Embryonic facial prominence (tissue), 1 donor: Measurements from ENCODE around the gene UNC5C.

Experiments used
- DNase-seq: peaks from one replicate; pipeline ENCODE4 v3.0.0-alpha.2; 2016; ENCODE audit errors: extremely low spot score

UNC5C gene

GRCh38 chr4:95267081-95267480 lies 281.7 kb downstream of the UNC5C start:
- no peak for DNase-seq

DNA sequence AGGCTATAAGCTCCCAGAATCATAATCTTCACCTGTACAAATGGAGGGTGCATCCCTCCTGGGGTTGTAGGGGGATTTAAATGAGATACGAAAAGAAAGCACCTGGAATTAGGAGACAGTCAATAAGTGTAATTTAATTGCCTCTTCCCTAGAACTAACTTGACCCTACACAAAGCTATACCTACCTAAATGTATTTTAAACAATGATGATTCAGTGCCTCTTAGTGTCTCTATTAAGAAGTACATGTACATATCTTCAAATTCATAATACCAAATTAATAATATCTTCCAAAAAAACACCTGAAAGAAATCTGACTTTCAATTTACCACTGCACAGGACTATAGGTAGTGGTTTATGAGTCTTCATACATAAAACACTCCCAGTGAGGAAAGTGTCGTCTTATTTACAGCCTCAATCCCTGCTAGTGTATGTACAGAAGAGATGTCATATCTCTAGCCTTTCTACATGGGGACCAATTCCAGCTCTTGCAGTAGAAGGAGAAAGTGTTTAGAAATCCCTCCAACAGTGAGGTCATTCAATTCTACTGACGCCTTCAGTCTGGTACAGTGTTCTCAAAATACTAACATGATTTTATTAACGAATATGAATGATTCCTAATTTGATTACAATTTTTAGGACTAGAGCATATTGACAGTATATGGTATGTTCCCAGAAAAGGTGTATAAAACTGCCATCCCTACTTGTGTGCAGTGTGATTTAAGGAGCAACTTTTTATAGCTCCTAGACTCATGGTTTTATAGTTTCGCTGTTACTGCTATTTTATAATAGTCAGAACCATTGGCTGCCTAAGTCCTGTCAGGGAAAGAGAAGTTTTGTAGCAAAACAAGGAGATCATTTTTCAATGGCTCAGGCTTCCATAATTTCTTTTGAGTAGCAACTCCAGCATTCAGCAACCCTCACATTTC lies 282.7 kb downstream of the UNC5C start:
- DNase-seq: no peak

GRCh38 chr4:95264843-95265242 lies 283.9 kb downstream of the UNC5C start:
- DNase-seq: no peak

DNA sequence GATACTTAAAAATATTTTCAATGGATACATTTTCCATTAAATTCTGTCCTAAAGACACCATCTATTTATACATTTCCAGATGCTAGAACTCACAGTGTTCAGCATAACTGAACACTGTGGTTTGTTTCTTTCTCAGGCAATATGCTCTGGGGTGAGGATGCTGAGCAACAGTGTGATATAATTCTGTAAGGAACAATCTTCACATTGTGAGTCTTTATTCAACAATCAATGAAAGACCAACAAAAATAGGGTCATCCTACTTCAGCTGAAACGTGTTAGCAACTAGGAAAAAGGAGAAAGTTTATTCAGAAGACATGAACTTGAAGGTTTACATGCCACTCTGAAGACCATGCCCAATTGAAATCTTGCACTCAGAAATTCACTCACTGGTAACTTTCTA lies 284.8 kb downstream of the UNC5C start:
- no peak for DNase-seq

- no peak for DNase-seq
Measured at GRCh38 chr4:95263391-95263790, 285.4 kb downstream of the UNC5C start.

DNA sequence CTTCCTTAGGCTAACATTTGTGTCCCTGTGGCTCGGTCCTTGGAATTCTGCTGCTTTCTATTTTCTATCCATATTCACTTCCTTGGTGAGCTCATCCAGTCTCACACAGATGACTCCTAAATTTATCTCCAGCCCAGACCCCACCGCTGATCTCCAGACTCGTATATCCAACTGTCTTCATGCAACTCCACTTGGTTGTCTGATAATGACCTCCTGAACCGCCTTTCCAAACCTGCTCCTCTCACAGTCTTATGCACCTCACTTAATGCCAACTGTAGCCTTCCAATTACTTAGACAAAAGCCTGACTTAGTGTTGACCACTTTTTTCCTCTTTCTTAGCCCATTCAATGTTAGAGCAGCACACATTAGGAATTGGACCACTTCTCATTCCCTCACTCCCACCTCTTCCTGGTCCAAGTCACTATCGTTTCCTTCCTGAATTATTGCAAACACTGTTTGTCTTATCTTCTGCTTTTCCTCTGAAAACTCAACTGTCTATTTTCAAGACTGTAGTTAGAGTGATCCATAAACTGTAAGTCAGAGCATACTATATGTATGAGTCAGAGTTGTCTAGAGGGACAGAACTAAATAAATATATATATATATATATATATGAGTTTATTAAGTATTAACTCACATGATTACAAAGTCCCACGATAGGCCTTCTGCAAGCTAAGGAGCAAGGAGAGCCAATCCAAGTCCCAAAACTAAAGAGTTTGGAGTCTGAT lies 292.5 kb downstream of the UNC5C start:
- no peak for DNase-seq

DNA sequence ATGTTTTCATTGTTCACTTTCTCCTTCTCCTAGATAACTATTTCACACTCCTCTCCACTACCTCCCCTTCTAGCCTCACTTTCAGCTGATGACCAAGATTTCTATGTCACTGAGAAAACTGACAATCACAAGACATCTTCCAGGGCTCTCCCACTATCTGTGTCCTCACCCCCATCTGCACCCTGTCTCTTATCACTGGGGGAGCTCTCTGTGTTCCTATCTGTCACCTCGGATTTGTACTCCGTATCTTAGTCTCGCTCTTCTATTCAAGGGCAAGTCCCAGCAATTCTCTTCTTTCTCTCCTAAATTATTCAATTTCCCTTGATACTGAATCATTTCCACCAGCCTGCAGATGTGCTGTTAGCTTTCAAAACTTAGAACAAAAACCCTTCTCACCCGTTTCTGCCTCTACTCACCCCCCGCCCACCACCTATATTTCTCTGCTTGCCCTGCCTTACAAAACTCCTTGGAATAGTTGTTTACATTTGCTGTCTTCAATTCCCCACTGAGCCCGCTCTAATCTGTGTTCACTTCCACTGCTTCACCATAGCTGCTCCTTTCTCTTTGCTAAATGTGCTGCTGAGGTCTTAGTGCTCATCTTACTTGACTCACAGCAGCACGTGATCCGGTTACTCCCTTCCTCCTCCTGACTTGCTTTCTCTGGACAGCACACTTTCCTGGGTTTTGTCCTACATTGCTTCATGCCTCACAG lies 293.2 kb downstream of the UNC5C start:
- DNase-seq: no peak

GRCh38 chr4:95251568-95251967 lies 297.2 kb downstream of the UNC5C start:
- DNase-seq: no peak

DNA sequence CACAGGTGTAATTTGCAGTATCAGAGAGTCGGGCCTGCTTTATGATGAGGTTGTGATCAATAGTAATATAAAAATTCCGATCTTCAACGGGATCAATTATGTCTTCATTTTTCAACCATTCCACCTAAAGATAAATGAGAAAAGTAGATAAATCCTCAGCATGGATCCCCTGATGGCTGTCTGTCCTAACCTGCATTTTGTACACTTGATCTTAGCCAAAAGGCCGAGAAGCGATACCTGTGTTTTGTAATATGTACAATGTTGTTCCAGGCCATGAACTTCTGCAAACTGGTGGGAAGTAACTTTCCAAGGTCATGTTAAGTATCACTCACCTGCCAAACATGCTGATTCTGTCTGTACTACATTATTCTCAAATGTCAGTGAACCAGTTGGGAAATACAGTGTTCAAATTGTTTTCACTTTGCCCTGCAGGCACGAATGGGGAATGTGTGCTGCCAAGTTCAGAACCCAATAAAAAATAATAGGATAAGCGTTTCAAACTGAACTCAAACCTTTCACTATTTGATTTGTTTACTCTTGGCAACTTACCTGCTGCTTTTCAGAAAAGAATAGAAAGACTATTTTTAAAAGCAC lies 298.1 kb downstream of the UNC5C start:
- no peak for DNase-seq

DNA sequence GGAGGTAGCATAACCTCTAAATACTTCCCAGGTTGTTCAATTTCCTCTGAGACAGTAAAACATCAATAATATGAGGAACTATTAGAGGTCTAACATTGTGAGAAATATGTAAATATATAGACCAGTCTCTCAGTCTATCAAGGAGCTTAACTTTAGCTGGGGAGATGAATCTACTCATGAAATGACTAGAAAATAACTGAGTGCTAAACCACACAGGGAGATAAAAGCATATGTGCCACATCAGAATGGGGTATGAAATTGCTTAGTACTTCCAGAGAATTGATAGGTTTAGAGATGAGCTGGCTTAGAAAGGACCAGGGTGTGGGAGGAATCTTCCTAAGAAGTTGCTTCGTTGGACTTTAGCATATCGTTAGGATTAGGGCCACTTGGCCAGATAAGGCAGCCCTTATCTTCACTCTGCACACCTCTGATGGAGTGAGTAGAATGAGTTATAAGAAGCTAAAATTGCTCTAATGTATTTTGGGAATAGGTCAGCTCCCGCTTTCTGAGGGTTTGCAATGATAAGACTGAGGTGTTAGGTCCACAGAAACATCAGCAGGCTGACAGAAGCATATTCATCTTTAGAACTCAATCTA lies 299.2 kb downstream of the UNC5C start:
- DNase-seq: no peak

DNA sequence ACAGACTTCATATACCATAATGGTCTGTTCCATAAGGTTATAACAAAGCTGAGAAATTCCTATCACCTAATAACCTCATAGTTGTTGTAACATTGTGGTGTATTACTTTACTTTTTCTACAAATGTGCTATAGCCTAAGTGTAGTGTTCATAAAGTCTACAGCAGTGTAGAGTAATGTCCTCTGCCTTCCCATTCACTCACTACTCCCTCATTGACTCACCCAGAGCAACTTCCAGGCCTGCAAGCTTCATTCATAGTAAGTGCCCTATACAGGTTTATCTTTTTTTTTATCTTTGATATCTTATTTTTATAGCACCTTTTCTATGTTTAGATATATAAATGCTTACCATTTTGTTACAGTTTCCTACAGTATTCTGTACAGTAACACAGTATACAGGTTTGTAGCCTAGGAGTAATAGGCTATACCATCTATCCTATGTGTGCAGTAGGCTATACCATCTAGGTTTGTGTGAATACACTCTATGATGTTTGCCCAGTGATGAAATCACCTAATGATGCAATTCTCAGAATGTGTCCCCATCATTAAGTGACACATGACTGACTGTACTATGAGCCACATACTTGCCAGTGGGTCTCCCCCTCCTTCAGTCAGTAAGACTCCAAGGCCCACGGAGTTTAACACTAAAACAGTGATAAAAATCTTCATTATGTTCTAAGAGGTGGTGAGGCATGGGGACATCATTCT lies 299.9 kb downstream of the UNC5C start:
- no peak for DNase-seq

DNA sequence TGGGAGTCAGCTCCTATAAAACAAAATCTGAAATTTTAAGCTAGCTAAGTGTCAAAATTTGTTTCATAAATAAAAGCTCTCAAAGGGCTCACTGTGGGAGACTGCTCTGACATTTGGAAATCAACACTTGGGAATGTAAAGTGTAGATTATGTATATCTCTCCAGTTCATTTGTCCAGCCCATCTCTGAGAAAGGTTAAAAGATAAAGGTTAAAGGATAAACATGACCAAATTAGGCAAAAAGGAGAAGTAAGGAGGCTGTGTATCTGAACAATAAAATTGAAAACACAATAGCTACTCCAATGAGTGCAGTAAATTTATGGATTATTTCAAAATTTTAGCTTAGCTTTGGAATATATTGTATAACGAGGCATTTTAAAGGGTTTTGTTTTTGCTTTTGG lies 304.9 kb downstream of the UNC5C start:
- DNase-seq: no peak

GRCh38 chr4:95238554-95238953 lies 310.2 kb downstream of the UNC5C start:
- no peak for DNase-seq

DNA sequence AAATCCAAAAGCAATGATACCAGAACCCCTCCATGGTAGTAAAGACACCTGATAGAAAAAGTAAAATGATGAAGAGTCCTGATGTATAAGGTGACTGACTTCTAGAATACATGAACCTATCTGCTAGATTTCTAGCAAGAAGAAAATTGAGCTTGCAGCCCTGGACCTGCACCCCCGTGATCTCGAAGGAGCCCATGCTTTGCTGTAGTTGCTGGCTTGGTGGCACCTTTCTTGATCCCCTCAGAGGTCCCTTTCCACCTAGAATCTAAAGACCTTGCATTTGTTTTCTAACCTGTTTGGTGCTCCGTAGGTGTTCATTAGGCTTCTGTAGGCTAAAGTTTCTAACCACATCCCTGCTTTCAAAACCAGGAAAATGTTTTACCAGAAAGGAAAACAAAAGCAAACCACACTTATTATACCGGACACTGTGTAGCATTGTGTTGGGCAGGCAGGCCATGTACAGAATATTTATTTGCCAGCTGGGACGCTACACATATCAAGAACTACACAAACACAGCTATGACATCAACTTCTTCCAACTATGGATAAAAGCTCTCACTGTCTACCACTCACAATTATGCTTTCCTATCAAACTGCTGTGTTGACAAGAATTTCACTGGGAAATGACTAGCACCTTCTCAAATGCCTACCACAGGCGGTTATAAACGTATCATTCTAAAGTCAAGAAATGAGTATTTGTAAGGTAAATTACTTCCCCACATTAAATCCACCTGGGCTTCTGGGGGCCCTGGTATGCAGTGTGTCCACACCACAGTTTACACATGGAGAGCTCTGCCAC lies 316.2 kb downstream of the UNC5C start:
- no peak for DNase-seq

- no peak for DNase-seq
Measured at GRCh38 chr4:95231681-95232080, 317.1 kb downstream of the UNC5C start.

DNA sequence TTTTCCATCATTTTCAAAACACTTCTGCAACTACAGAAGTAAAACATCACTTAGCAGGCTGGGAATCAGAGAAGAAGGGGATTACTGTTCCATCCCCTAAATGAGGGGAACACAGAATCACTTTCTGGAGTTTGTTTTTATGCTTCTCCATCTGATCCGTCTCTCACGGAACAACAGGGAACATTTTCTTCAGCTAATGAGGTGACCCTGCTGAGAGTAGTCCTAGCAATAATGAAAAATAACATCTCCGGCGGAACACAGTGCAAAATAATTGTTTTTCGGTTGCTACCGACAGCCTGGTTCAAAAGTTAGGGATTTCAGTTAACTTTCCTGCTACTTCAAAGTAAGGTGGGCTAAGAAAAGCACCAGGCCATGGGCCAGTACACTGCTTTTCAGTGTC lies 322.9 kb downstream of the UNC5C start:
- DNase-seq: no peak

DNA sequence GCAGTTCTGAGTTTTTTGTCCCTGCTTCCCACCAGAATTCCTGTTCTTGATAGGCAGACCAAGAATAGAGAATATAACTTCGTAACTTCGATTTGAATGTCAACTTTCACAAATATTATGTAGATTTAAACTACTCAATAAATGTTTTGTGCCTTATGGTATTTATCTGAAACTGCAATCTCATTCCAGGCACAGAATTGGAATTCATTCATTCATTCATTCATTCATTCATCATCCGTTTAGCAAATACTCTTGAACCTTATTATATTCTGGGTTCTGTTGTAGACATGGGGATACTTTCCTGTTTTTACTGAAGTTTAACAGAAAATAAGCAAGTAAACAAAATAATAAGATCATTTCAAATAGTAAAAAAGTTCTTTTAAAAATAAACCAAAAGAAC lies 324.4 kb downstream of the UNC5C start:
- no peak for DNase-seq

- no peak for DNase-seq
Measured at GRCh38 chr4:95220205-95221175, 328.3 kb downstream of the UNC5C start.

DNA sequence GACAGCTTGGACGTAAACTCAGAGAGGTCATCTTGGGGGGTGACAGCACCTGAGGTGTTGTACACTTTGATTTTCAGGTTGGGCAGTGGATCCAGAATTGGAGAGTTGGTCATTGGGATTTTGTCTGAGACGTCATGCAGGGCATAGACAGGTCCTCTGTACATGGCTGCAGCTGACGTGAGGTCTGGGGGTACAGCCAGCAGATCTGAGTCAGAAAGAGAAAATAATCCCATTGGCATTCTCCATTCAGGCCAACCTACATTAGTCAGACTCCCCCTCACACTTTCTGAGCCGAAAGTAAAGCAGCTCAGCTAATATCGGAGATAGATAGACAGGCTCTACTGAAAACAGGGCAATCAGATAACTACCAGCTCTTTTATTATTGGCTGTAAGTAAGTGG lies 329.7 kb downstream of the UNC5C start:
- no peak for DNase-seq
